NCI-H1417 treated with DMSO at 0.1 percent for 48 hours (cell line): Measurements from ENCODE around the gene CADM2.
A peak's percentile ranks its signal among the peaks of the same experiment; 100 is the strongest.

Experiments used
- DNase-seq: peaks from one replicate; lab custom pipeline; 2025; lab: John Stamatoyannopoulos, UW

The CADM2 gene

GRCh38 chr3:85571835-85572234 is 613.0 kb downstream of the CADM2 start:
- no peak for DNase-seq

- DNase-seq, result no peak
These were observed 613.6 kb downstream of the CADM2 start for GRCh38 chr3:85572426-85572825.

GRCh38 chr3:85572978-85573377 is 614.2 kb downstream of the CADM2 start:
- DNase-seq, result no peak

- no peak for DNase-seq
These were observed 615.4 kb downstream of the CADM2 start for GRCh38 chr3:85574006-85574705.

- DNase-seq, result no peak
These were observed 617.4 kb downstream of the CADM2 start for GRCh38 chr3:85576091-85576690.

- DNase-seq, result no peak
These were observed 618.0 kb downstream of the CADM2 start for GRCh38 chr3:85576697-85577200.

GRCh38 chr3:85584779-85585356 is 626.1 kb downstream of the CADM2 start:
- no peak for DNase-seq

GRCh38 chr3:85586018-85586417 is 627.2 kb downstream of the CADM2 start:
- DNase-seq, result no peak

GRCh38 chr3:85589145-85589544 is 630.4 kb downstream of the CADM2 start:
- no peak for DNase-seq

- DNase-seq, result no peak
These were observed 632.7 kb downstream of the CADM2 start for GRCh38 chr3:85591451-85591850.

GRCh38 chr3:85592256-85592655 is 633.5 kb downstream of the CADM2 start:
- DNase-seq, result no peak

GRCh38 chr3:85594676-85595075 is 635.9 kb downstream of the CADM2 start:
- no peak for DNase-seq

- DNase-seq, result no peak
These were observed 644.6 kb downstream of the CADM2 start for GRCh38 chr3:85603378-85603777.

- no peak for DNase-seq
These were observed 645.9 kb downstream of the CADM2 start for GRCh38 chr3:85604641-85605040.

- DNase-seq, result no peak
These were observed 646.3 kb downstream of the CADM2 start for GRCh38 chr3:85605066-85605465.

GRCh38 chr3:85626662-85627061 is 667.9 kb downstream of the CADM2 start:
- no peak for DNase-seq

- peak; percentile 66 for DNase-seq
These were observed 669.1 kb downstream of the CADM2 start for GRCh38 chr3:85627932-85628331.

GRCh38 chr3:85631070-85631469 is 672.3 kb downstream of the CADM2 start:
- no peak for DNase-seq

- no peak for DNase-seq
These were observed 674.1 kb downstream of the CADM2 start for GRCh38 chr3:85632921-85633320.

- DNase-seq, result no peak
These were observed 693.6 kb downstream of the CADM2 start for GRCh38 chr3:85652360-85652759.

- DNase-seq, result no peak
These were observed 701.7 kb downstream of the CADM2 start for GRCh38 chr3:85660451-85660850.

GRCh38 chr3:85662462-85662861 is 703.7 kb downstream of the CADM2 start:
- DNase-seq, result no peak

- DNase-seq, result no peak
These were observed 709.0 kb downstream of the CADM2 start for GRCh38 chr3:85667744-85668143.
